GM18951 (cell line): ENCODE results near the gene SEMA6B.

ENCODE experiments used
- POLR2A ChIP-seq: IDR thresholded peaks from 4 replicates; pipeline ENCODE4 v1.6.1; 2011; ENCODE audit warnings: mild to moderate bottlenecking; ENCODE audit not compliant: insufficient read length, insufficient read depth; ENCODE audit errors: extremely low read depth
- in situ Hi-C: fragments of 300-500 bp; cut with MboI; formaldehyde crosslinking; loops from one replicate; pipeline ENCODE4 v1.12.0; 2022; ENCODE audit warnings: low sequenced_read_pairs, mixed read lengths, inconsistent platforms; ENCODE audit not compliant: unreplicated experiment

Gene SEMA6B

GRCh38 chr19:4557144-4557970 lies 2.1 kb downstream of the SEMA6B start:
- no peak for TF ChIP-seq POLR2A
- in situ Hi-C loops = no loop called here

GRCh38 chr19:4556597-4557127 lies 2.8 kb downstream of the SEMA6B start:
- no peak for TF ChIP-seq POLR2A
- in situ Hi-C loops = no loop called here

GRCh38 chr19:4555657-4556561 lies 3.6 kb downstream of the SEMA6B start:
- in situ Hi-C loops = no loop called here
- no peak for TF ChIP-seq POLR2A

GRCh38 chr19:4554717-4555116 lies 4.8 kb downstream of the SEMA6B start:
- TF ChIP-seq POLR2A = no peak
- in situ Hi-C loops = no loop called here

- in situ Hi-C loops = no loop called here
- no peak for TF ChIP-seq POLR2A
Measured at GRCh38 chr19:4553775-4554174, 5.7 kb downstream of the SEMA6B start.

- TF ChIP-seq POLR2A = no peak
- in situ Hi-C loops = no loop called here
Measured at GRCh38 chr19:4553092-4553695, 6.3 kb downstream of the SEMA6B start.

- in situ Hi-C loops = no loop called here
- no peak for TF ChIP-seq POLR2A
Measured at GRCh38 chr19:4552525-4552819, 7.0 kb downstream of the SEMA6B start.

GRCh38 chr19:4550479-4551050 lies 8.9 kb downstream of the SEMA6B start:
- in situ Hi-C loops = no loop called here
- TF ChIP-seq POLR2A = no peak

- no peak for TF ChIP-seq POLR2A
- in situ Hi-C loops = no loop called here
Measured at GRCh38 chr19:4550018-4550417, 9.5 kb downstream of the SEMA6B start.

GRCh38 chr19:4548238-4548584 lies 11.3 kb downstream of the SEMA6B start:
- in situ Hi-C loops = no loop called here
- TF ChIP-seq POLR2A = no peak

- TF ChIP-seq POLR2A = no peak
- in situ Hi-C loops = no loop called here
Measured at GRCh38 chr19:4547303-4548237, 11.9 kb downstream of the SEMA6B start.

- no peak for TF ChIP-seq POLR2A
- in situ Hi-C loops = no loop called here
Measured at GRCh38 chr19:4543842-4544647, 15.4 kb downstream of the SEMA6B start.
